CD4-positive, alpha-beta T cell (primary cell): ENCODE data around the gene CHST12. TPM values are rescaled to one million over a fixed set of nuclear protein-coding genes. Genes with fewer than 3 reads are reported as not detected.
"Not testable (repeated sequence)": the region's sequence is repeated elsewhere in the genome, so short reads cannot be mapped to it uniquely, and the experiment has no call there.

Experiments used
- ATAC-seq: fragments of 200-7000 bp; cut with Tn5 transposase; one replicate; pipeline ENCODE4 v1.10.0; 2022; ENCODE audit warnings: mild to moderate bottlenecking; ENCODE audit not compliant: poor library complexity
- CTCF ChIA-PET: fragments of 350-600 bp; sonication (Branson Sonifier 250); formaldehyde crosslinking; loops from one replicate; lab custom pipeline; 2021; ENCODE audit warnings: antibody characterized with exemption, inconsistent platforms; lab: Charles Lee
- POLR2A ChIA-PET: fragments of 350-600 bp; sonication (Branson Sonifier 250); formaldehyde crosslinking; loops from one replicate; lab custom pipeline; 2021; ENCODE audit warnings: antibody characterized with exemption, inconsistent platforms; lab: Charles Lee
- DNase-seq, 14 experiments: peaks; one replicate each; pipeline ENCODE4 v3.0.0-alpha.2; 2013 to 2020; ENCODE audit warnings: mixed read lengths in 2 of 14
- H3K27ac ChIP-seq, 2 donors: one replicate each; pipeline versions ENCODE4 v1.5.1 to v1.7.0; 2013; ENCODE audit warnings: low read length in 2 of 2, low read depth in 1 of 2, mild to moderate bottlenecking in 1 of 2
- H3K27me3 ChIP-seq, 2 experiments: 1 replicate in 1 of 2; 2 replicates in 1 of 2; pipeline versions ENCODE4 v1.6.1 to v1.7.0; 2013; ENCODE audit warnings: low read length in 2 of 2, control low read depth in 1 of 2, mild to moderate bottlenecking in 1 of 2, moderate library complexity in 1 of 2; ENCODE audit not compliant: insufficient read depth in 2 of 2, control insufficient read depth in 1 of 2
- H3K36me3 ChIP-seq: one replicate; pipeline ENCODE4 v1.6.1; 2013; ENCODE audit warnings: low read length, control low read depth; ENCODE audit not compliant: insufficient read depth
- H3K4me1 ChIP-seq: one replicate; pipeline ENCODE4 v1.6.1; 2013; ENCODE audit warnings: low read length, control low read depth; ENCODE audit not compliant: insufficient read depth
- H3K4me3 ChIP-seq: one replicate; pipeline ENCODE4 v1.5.1; 2013; ENCODE audit warnings: mild to moderate bottlenecking, low read length, moderate library complexity
- H3K9me3 ChIP-seq, 2 experiments: 1 replicate in 1 of 2; 2 replicates in 1 of 2; pipeline versions ENCODE4 v1.6.1 to v1.7.0; 2013; ENCODE audit warnings: low read length in 2 of 2, mild to moderate bottlenecking in 2 of 2, control low read depth in 1 of 2, moderate library complexity in 1 of 2; ENCODE audit not compliant: control insufficient read depth in 1 of 2, insufficient read depth in 1 of 2
- H3K27ac Mint-ChIP-seq: one replicate; pipeline ENCODE4 v1.8.0; 2020; ENCODE audit warnings: mixed read lengths
- H3K27me3 Mint-ChIP-seq: one replicate; pipeline ENCODE4 v1.8.0; 2021; ENCODE audit warnings: mixed read lengths
- H3K36me3 Mint-ChIP-seq: one replicate; pipeline ENCODE4 v1.8.0; 2021; ENCODE audit warnings: low read depth, mixed read lengths
- H3K4me1 Mint-ChIP-seq: one replicate; pipeline ENCODE4 v1.8.0; 2021; ENCODE audit warnings: low read depth, mixed read lengths
- H3K4me3 Mint-ChIP-seq: one replicate; pipeline ENCODE4 v1.8.0; 2020; ENCODE audit warnings: mild to moderate bottlenecking, mixed read lengths
- H3K9me3 Mint-ChIP-seq: one replicate; pipeline ENCODE4 v1.8.0; 2020; ENCODE audit warnings: mixed read lengths
- CTCF ChIP-seq: fragments of 200-600 bp; IDR thresholded peaks from one replicate; pipeline ENCODE4 v1.8.0; 2022; ENCODE audit warnings: antibody characterized with exemption, mild to moderate bottlenecking
- intact Hi-C, 2 experiments: fragments of 100-400 bp; cut with DNase I in 1 of 2; cut with micrococcal nuclease in 1 of 2; formaldehyde crosslinking; loops; one replicate each; pipeline versions ENCODE4 v1.15.1 to v1.9.0; 2023 to 2025; cut with DNase I, micrococcal nuclease
- total RNA-seq, 174 experiments: library from RNA in 2 of 174; stranded (reverse) in 2 of 174; gene quantifications; one replicate each; pipeline ENCODE4 v1.2.3 and lab custom pipeline; 2021 to 2026

CHST12 gene
- total RNA-seq, 2 experiments from 2014 or later: 6.6 to 8.6 TPM

GRCh38 chr7:2466675-2467074, 63.3 kb downstream of the CHST12 start:
- POLR2A ChIA-PET: interaction anchor here (0.6 kb wide), 1 partner anchor 10 kb away, joined by 3 read pairs; no protein-coding TSS in a partner anchor
- CTCF ChIA-PET: no interaction called here
- H3K27me3 Mint-ChIP-seq: peaks cover 8% of the 10 kb centered on the region

GRCh38 chr7:2468227-2468626, 64.8 kb downstream of the CHST12 start:
- Histone ChIP-seq H3K4me1 (peaks cover 7% of the 10 kb centered on the region), H3K9me3 (peaks cover 0 to 3% of the 10 kb centered on the region in 2 experiments), H3K4me3 (no peak overlapping the region), H3K27ac (no peak overlapping the region), H3K36me3 (no peaks in the 10 kb centered on the region), H3K27me3 (no peaks in the 10 kb centered on the region)
- intact Hi-C loops: no loop called here
- DNase-seq (no peak), ATAC-seq (no peak)
- Mint-ChIP-seq H3K36me3 (no peaks in the 10 kb centered on the region), H3K27me3 (peaks cover 8% of the 10 kb centered on the region), H3K9me3 (no peaks in the 10 kb centered on the region), H3K4me1 (peaks cover 9% of the 10 kb centered on the region), H3K27ac (no peak overlapping the region), H3K4me3 (no peak overlapping the region)
- no peak for TF ChIP-seq CTCF
- CTCF ChIA-PET: interaction anchor here (0.6 to 1.3 kb wide), 11 partner anchors 11 to 889 kb away, joined by 3 to 5 read pairs (median 3); no protein-coding TSS in a partner anchor
- POLR2A ChIA-PET: interaction anchor here (1.0 to 2.1 kb wide), 2 partner anchors 41 to 77 kb away, joined by 3 to 7 read pairs; no protein-coding TSS in a partner anchor

More at GRCh38 chr7:2466675-2467074, 63.3 kb downstream of the CHST12 start:
- H3K27me3 ChIP-seq: no peaks in the 10 kb centered on the region
- DNase-seq (no peak), ATAC-seq (no peak)
- no peak overlapping the region for H3K4me3 ChIP-seq
- Mint-ChIP-seq H3K4me1 (peaks cover 9% of the 10 kb centered on the region), H3K36me3 (no peaks in the 10 kb centered on the region), H3K9me3 (no peaks in the 10 kb centered on the region), H3K4me3 (no peak overlapping the region), H3K27ac (no peak overlapping the region)
- H3K36me3 ChIP-seq: no peaks in the 10 kb centered on the region
- TF ChIP-seq CTCF: no peak
- H3K9me3 ChIP-seq: peaks cover 0 to 4% of the 10 kb centered on the region in 2 experiments
- H3K27ac ChIP-seq: no peak overlapping the region
- H3K4me1 ChIP-seq: peaks cover 7% of the 10 kb centered on the region
- intact Hi-C loops: no loop called here

GRCh38 chr7:2469460-2470203, 66.2 kb downstream of the CHST12 start:
- intact Hi-C loops: loop anchor here in 1 of 2 experiments (1.0 kb wide), 1 partner anchor 890 kb away; no protein-coding TSS in a partner anchor
- H3K4me3 ChIP-seq, H3K4me1 ChIP-seq, H3K27me3 Mint-ChIP-seq, H3K4me1 Mint-ChIP-seq, H3K36me3 Mint-ChIP-seq, H3K9me3 Mint-ChIP-seq, H3K36me3 ChIP-seq, ATAC-seq, H3K27ac ChIP-seq, H3K27me3 ChIP-seq, H3K27ac Mint-ChIP-seq, DNase-seq, H3K4me3 Mint-ChIP-seq, H3K9me3 ChIP-seq: not testable (repeated sequence)
- ChIA-PET CTCF (interaction anchor here (1.0 to 1.3 kb wide), 4 partner anchors 10 to 140 kb away, joined by 3 to 5 read pairs (median 4); no protein-coding TSS in a partner anchor), POLR2A (interaction anchor here (1.0 to 2.1 kb wide), 2 partner anchors 39 to 76 kb away, joined by 3 to 7 read pairs; no protein-coding TSS in a partner anchor)
